NB4 (cell line): Measurements from ENCODE around the gene WDR20.

Experiments used
- MAX ChIP-seq: IDR thresholded peaks from 2 replicates; pipeline ENCODE4 v1.6.1; 2011; ENCODE audit warnings: low read depth, low read length
- POLR2A ChIP-seq: IDR thresholded peaks from 2 replicates; pipeline ENCODE4 v1.6.1; 2011; ENCODE audit warnings: mild to moderate bottlenecking; ENCODE audit not compliant: insufficient read length; ENCODE audit errors: extremely low read depth
- TF ChIP-seq, protein P1 (sequence below): IDR thresholded peaks from one replicate; pipeline ENCODE4 v1.5.1; 2012; ENCODE audit warnings: low read depth, low read length

DNA sequence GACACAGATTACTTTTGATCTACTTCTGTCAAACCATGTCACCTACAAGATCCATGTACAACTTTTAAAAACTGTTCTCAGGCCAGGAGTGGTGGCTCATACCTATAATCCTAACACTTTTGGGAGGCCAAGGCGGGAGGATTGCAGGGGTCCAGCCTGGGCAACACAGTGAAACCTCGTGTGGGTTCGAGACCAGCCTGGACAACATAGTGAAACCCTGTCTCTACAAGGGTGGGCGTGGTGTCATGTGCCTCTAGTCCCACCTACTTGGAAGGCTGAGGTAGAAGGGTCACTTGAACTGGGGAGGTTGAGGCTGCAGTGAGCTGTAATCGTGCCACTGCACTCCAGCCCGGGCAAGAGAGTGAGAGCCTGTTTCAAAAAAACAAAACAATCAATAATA, 5.7 kb downstream of the WDR20 start:
- TF ChIP-seq, protein P1, sequence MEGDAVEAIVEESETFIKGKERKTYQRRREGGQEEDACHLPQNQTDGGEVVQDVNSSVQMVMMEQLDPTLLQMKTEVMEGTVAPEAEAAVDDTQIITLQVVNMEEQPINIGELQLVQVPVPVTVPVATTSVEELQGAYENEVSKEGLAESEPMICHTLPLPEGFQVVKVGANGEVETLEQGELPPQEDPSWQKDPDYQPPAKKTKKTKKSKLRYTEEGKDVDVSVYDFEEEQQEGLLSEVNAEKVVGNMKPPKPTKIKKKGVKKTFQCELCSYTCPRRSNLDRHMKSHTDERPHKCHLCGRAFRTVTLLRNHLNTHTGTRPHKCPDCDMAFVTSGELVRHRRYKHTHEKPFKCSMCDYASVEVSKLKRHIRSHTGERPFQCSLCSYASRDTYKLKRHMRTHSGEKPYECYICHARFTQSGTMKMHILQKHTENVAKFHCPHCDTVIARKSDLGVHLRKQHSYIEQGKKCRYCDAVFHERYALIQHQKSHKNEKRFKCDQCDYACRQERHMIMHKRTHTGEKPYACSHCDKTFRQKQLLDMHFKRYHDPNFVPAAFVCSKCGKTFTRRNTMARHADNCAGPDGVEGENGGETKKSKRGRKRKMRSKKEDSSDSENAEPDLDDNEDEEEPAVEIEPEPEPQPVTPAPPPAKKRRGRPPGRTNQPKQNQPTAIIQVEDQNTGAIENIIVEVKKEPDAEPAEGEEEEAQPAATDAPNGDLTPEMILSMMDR = no peak
- TF ChIP-seq POLR2A = no peak
- TF ChIP-seq MAX = no peak
